NB4 (cell line): Measurements from ENCODE around the gene S100A12.

Experiments used
- CTCF ChIP-seq: IDR thresholded peaks from one replicate; pipeline ENCODE4 v1.5.1; 2012; ENCODE audit warnings: low read depth, low read length
- MYC ChIP-seq: IDR thresholded peaks from 2 replicates; pipeline ENCODE4 v1.6.1; 2011; ENCODE audit warnings: low read depth, low read length

GRCh38 chr1:153367090-153367489 lies 8.3 kb downstream of the S100A12 start:
- TF ChIP-seq CTCF (no peak), MYC (no peak)
